AG20443 (cell line): Measurements from ENCODE around the gene SLC10A3.

Experiments
- DNase-seq: peaks from one replicate; pipeline ENCODE4 v3.0.0; 2012; ENCODE audit warnings: low spot score, mixed read lengths

SLC10A3 gene

GRCh38 chrX:154483325-154483724, 7.1 kb downstream of the SLC10A3 start:
- DNase-seq: no peak

DNA sequence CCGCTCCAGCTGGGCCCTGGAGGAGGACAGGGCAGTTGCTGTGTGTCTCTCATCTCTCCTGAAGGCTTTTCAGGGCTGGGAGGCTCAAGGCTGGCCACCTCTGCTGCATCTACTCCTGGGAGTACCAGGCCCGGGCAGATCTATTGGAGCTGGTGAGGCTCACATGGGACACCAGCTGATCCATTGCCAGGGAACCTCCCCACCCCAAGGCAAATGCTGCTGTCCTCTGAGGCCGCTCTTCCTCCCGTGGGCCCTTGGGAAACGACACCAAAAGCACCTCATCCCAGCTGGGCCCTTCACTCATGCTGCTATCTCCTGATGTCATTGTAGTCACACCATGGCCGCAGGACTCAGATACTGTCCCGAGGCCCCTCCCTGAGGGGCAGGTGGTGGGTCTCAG, 7.6 kb downstream of the SLC10A3 start:
- DNase-seq: no peak

- DNase-seq: no peak
Measured at GRCh38 chrX:154481911-154482601, 8.4 kb downstream of the SLC10A3 start.

- no peak for DNase-seq
Measured at GRCh38 chrX:154481195-154481594, 9.2 kb downstream of the SLC10A3 start.

DNA sequence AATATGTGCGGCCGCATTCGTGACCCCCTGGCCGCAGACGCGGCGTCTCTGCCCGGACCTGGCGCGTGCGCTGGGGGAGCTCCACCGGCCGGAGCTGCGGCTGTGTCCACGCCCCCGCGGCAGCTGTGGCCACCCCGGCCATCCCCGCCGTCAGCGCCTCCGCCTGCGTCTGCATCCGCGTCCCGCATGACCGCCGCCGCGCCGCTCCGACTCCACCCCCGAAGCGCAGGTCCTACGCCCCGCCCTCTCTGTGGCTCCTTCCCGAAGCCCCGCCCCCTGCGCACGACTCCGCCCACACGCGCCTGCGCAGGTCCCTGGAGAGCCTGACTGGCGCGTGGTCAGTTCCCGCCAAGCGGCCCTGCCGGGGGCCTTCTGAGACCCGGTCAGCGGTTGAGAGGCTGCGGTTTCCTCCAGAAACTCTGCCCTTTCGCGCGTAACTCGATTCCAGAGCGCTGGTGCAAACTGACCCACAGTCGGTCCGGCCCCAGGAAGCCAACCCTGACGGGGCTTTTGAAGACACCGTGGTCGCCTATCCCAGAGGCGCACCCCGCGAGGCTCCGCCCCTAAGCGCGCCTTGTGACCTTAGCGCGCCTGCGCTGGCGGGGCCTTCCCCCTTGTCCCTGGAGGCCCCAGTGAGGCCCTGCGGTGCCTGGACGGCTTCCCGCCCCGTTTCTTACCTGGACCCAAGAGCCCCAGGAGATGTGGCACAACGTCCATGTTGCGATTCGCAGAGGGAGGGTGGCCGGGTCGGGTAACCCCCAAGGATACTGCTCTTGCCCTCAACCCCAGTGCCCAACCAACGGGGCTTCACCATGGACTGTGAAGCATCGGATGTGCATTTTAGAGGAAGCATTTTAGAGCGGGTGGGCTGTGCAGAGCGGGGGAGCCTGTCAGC, 11.5 kb downstream of the SLC10A3 start, which contains the start of gene LAGE3:
TSS of gene LAGE3 (minus strand) at position 554 of the 895 bp plus-strand sequence. CDS start at position 188, 366 bp downstream.
- DNase-seq: peak; percentile 95

- no peak for DNase-seq
Measured at GRCh38 chrX:154477891-154478477, 12.4 kb downstream of the SLC10A3 start.

GRCh38 chrX:154476821-154477220, 13.6 kb downstream of the SLC10A3 start:
- DNase-seq: no peak

GRCh38 chrX:154473683-154474082, 16.7 kb downstream of the SLC10A3 start:
- no peak for DNase-seq

DNA sequence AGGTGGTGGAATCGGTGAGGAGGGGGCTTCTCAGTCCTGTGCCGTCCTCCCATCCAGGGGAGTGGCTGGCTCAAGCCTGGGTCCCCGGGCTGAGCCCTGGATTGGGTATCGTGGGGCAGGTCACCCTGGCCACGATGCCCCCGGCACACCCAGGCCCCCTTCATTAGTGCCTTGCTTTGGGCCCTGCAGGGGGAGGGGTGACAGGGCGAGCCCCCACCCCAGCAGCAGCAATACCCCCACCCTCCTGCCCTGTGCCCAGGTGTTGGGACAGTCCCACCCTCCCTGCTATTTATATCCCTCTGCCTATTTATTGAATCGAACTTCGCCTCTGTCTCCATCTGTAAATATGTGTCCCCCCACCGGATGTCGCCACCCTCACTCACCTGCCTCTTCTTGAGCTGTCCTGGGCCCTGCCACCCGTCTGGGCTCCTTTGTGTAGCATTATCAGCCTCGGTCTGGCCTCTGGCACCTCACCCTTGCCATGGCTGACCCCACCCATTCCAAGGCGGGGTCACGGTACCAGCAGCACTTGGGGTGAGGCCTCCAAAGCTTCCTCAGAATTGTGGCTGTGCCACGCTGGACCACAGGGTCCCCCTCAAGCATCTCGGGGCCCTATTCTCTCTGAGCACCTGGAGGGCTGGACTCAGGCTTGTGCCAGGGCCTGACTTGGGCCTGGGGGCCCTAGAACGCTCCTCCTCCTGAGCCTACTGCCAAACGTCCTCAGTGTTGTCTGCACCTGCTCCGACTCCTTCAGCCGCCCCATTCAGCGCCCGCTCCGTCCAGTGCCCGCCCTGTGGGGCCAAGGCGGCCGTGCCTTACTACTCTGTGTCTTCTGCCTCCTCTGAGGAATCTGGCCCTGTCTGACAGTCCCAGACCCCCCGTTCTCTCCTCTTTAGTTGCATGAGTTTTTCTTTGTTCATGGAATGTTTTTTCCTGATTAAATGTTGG, 17.5 kb downstream of the SLC10A3 start:
- no peak for DNase-seq

DNA sequence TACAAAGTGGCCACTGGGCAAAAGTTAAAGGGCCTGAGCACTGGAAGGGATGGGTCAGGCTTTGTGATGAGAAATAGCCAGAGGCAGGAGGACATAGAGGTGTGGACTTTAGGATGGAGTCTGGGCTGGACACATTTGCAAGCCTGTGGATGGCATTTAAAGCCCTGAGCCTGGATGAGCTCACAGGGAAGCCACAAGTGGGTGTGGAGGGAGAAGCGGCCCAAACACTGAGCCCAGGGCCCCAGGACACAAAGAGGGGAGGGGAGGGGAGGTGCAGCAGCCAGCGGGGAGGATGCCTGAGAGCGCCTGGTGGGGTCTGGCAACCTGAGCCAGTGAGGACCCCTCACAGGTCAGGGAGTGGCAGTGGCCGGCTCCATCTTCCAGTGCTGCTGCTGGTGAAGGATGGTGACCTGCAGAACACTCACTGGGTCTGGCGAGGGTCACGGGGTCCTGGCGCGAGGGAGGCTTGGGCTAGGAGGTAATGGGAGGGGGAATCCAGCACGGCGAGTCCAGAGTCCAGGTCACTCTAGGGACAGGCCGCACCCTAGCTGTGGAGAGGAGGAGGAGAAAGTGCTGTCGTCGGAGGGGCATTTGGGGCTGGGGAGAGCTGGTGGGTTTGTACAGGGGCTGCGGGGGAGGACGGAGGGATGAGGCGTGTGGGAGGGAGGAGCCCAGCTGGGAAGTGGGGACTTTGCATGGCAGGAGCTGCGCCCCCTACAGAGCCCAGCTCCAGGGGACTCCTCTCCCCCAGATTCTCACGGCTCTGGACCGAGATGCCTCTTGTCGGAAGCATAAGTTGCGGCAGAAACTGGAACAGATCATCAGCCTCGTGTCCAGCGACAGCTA, 18.4 kb downstream of the SLC10A3 start:
- DNase-seq: no peak

DNA sequence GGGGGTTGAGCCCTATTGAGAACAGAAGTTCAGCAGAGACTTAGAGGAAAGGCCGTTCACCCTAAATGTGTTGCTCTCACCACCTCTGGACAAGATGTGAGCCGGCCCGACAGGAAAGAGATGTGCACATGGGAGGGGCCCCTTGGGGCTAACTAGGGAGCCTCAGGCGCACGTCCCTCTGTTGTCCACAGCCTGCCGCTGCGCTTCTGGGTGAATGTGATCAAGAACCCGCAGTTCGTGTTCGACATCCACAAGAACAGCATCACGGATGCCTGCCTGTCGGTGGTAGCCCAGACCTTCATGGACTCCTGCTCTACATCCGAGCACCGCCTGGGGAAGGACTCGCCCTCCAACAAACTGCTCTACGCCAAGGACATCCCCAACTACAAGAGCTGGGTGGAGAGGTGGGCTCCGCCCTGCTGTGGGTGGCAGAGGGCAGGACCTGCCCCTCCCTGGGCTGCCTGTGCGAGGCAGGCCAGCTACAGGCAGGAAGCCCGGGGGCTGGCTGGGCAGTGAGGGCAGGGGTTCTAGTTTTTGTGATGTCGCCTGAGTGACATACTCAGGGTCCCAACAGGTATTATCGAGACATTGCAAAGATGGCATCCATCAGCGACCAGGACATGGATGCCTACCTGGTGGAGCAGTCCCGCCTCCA, 19.4 kb downstream of the SLC10A3 start:
- DNase-seq: no peak

GRCh38 chrX:154470434-154470833, 20.0 kb downstream of the SLC10A3 start:
- no peak for DNase-seq

DNA sequence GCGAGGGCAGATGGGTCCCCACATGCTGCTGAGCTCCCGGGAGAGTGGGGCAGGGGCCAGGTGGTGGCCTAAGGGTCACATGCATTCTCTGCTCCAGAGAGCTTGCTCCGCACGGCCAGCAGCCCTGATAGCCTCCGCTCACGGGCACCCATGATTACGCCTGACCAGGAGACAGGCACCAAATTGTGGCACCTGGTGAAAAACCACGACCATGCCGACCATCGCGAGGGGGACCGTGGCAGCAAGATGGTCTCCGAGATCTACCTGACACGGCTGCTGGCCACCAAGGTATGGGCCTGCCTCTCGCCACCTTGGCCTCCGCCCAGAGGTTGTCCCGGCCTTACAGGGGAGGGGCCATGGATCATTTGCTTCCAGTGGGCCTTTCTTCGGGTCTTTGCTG, 20.5 kb downstream of the SLC10A3 start:
- DNase-seq: no peak

DNA sequence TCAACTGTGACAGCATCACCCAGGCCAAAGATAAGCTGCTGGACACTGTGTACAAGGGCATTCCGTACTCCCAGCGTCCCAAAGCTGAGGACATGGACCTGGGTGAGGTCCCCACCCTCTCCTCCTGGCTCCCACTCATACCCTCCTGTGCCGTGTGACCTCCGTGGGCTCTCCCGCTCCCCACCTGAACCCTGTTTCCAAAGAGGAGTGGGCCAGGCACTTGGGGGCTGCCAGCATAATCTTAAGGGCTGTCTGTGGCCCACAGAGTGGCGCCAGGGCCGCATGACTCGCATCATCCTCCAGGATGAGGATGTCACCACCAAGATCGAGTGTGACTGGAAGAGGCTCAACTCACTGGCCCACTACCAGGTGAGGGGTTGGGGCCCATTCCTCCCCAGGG, 21.3 kb downstream of the SLC10A3 start:
- no peak for DNase-seq

DNA sequence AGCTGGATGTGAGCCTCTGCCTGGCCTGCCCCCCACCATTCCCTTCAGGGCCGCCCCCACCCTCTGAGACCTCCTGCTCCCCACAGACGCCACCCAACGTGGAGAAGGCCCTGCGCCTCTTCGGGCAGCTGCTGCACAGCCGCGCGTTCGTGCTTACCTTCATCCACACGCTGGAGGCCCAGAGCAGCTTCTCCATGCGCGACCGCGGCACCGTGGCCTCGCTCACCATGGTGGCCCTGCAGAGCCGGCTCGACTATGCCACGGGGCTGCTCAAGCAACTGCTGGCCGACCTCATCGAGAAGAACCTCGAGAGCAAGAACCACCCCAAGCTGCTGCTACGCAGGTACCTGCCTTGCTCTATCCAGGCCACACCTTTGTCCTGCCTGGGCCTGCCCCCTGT, 22.2 kb downstream of the SLC10A3 start:
- DNase-seq: no peak

GRCh38 chrX:154467556-154467955, 22.9 kb downstream of the SLC10A3 start:
- DNase-seq: no peak

DNA sequence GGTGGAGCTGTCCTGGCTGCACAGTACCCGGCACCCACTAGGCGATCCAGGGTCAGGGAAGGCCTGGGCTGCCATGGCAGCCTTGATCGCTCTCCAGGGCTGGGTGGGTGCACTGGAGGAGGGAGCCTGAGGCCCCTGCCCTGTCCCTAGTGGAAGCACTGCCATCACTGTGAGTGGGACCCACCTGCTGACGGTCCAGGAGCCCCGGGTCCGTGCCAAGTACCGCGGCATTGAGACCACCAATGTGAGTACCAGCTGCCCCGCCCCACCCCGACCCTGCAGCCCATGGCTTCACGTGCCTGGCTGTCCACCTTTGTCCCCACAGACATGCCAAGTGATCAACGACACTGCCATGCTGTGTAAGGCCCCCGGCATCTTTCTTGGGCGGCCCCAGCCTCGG, 23.5 kb downstream of the SLC10A3 start:
- no peak for DNase-seq

GRCh38 chrX:154466036-154466435, 24.4 kb downstream of the SLC10A3 start:
- no peak for DNase-seq

DNA sequence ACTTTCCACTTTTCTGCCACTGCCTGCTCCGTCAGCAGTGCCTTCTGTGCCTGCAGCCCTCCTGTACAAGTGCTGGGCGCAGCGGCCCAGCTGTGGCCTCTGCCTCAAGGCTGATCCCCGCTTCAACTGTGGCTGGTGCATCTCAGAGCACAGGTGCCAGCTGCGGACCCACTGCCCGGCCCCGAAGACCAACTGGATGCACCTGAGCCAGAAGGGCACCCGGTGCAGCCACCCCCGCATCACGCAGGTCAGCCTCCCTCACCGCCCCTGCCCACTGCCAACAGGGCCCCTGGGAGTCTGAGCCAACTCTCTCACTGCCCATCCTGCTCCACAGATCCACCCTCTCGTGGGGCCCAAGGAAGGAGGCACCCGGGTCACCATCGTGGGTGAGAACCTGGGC, 24.8 kb downstream of the SLC10A3 start:
- DNase-seq: no peak

GRCh38 chrX:154464806-154465365, 25.5 kb downstream of the SLC10A3 start:
- no peak for DNase-seq
